Gastrocnemius medialis (tissue), 4 donors: Measurements from ENCODE around the gene PDE5A.

ENCODE experiments used
- CTCF ChIP-seq, 5 experiments: fragments of 450-650 bp in 3 of 5; fragments of 200-600 bp in 2 of 5; sonication (generic) in 2 of 5; IDR thresholded peaks in 4 of 5; conservative IDR thresholded peaks in 1 of 5; 1 replicate in 4 of 5; 2 replicates in 1 of 5; pipeline ENCODE4 v1.5.1; 2016 to 2019; ENCODE audit warnings: antibody characterized with exemption in 5 of 5, mild to moderate bottlenecking in 3 of 5, moderate library complexity in 3 of 5
- POLR2A ChIP-seq, 2 donors: fragments of 450-650 bp; IDR thresholded peaks; one replicate each; pipeline ENCODE4 v1.6.1; 2017; ENCODE audit warnings: antibody characterized with exemption in 2 of 2, mild to moderate bottlenecking in 2 of 2, moderate library complexity in 2 of 2

GRCh38 chr4:119623025-119623424 lies 5.6 kb downstream of the PDE5A start:
- TF ChIP-seq CTCF (IDR thresholded peaks at IDR 0.05 in 4 of 5, conservative IDR thresholded peaks at IDR 0.05 in 1 of 5), result no peak
- no peak for TF ChIP-seq POLR2A (IDR thresholded peaks at IDR 0.05)
